Epithelial cell of esophagus (primary cell): ENCODE results near the gene MIEN1.
"Not testable (repeated sequence)": the region's sequence is repeated elsewhere in the genome, so short reads cannot be mapped to it uniquely, and the experiment has no call there.

ENCODE experiments used
- DNase-seq: peaks from one replicate; pipeline ENCODE4 v3.0.0; 2010; ENCODE audit warnings: low read depth
- H3K4me3 ChIP-seq: 2 replicates; pipeline ENCODE4 v1.5.1; 2011; ENCODE audit warnings: mild to moderate bottlenecking, low read length, control low read depth
- TF ChIP-seq, protein P1 (sequence below): IDR thresholded peaks from 2 replicates; pipeline ENCODE4 v1.5.1; 2011; ENCODE audit warnings: low read depth, mild to moderate bottlenecking, low read length, control low read depth, inconsistent platforms; ENCODE audit not compliant: insufficient read depth; ENCODE audit errors: missing control alignments

MIEN1 gene

DNA sequence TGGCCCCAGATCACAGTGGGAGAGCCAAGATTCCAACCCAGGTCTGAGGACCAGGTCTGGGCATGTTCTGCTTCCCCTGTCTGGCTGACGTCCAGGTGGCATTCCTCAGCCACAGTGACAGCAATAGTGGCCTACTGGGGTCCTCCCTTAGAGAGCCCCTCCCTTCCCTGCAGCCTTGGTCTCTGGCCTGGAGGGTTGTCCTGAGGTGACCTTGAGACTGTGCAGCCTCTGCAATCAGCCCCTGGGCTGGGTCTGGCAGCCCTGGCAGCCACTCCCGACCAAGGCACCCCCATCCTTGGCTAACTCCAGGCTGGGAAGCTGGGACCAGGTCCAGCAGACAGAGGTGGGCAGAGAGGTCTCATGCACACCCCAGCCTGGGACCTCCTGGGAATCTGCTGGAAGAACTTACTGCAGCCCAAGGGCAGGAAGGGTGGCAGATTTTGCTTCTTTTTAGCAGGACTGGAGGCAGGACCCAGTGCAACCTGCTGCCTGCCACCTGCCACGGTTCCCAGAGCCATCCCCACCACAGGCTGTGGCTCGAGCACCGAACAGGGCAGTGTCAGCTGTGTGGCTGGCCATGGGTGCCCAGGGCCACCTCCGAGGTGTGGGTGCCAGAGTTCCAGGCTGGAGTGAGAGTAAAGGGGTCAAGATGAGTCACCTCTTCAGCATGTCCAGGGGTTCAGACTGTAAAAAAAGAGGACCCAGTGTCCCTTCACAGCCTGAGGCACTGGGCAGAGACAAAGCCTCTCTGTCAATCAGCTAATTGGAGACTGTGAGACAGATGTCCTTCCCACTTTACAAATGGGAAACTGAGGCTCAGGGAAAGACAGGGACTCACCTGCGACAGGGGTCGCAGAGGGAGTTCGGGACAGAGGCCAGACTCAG lies 20.0 kb upstream of the MIEN1 start:
- TF ChIP-seq, protein P1, sequence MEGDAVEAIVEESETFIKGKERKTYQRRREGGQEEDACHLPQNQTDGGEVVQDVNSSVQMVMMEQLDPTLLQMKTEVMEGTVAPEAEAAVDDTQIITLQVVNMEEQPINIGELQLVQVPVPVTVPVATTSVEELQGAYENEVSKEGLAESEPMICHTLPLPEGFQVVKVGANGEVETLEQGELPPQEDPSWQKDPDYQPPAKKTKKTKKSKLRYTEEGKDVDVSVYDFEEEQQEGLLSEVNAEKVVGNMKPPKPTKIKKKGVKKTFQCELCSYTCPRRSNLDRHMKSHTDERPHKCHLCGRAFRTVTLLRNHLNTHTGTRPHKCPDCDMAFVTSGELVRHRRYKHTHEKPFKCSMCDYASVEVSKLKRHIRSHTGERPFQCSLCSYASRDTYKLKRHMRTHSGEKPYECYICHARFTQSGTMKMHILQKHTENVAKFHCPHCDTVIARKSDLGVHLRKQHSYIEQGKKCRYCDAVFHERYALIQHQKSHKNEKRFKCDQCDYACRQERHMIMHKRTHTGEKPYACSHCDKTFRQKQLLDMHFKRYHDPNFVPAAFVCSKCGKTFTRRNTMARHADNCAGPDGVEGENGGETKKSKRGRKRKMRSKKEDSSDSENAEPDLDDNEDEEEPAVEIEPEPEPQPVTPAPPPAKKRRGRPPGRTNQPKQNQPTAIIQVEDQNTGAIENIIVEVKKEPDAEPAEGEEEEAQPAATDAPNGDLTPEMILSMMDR = no peak

DNA sequence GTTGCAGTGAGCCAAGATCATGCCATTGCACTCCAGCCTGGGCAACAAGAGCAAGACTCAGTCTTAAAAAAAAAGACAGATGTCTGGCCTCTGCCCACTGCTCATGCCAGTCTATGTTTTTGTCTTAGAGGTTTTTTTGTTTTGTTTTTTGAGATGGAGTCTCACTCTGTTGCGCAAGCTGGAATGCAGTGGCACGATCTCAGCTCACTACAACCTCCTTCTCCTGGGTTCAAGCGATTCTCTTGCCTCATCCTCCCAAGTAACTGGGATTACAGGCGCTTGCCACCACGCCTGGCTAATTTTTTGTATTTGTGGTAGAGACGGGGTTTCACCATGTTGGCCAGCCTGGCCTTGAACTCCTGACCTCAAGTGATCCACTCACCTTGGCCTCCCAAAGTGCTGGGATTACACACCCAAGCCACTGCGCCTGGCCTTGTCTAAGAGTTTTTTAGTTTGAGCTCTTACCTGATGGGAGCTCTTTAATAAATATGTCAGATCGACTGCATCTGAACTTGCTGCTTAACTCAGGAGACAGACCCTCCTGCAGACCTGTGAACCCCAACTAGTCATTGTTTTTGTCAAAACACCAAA lies 18.2 kb upstream of the MIEN1 start:
- not testable (repeated sequence) for DNase-seq, H3K4me3 ChIP-seq

More for the DNA sequence above, 20.0 kb upstream of the MIEN1 start:
- no peak overlapping the region for H3K4me3 ChIP-seq
- peak; percentile 49 for DNase-seq

DNA sequence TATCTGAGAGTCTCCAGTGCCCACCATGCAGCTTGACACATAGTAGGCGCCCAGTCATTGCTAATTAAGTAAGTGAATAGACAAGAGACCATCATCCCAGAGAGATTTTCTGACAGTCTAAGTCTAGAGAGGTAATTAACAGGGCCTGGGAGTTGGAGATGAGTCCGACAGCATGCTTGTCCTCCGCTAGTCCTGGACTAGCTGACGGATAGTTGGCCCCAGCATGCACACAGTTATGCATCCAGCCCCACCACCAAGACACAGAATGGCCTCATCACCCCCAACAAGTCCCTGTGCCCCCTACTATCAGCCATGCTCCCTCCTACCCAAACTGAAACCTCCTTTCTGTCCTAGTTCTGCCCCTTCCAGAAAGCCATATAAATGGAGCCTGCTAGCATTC lies 17.4 kb upstream of the MIEN1 start:
- H3K4me3 ChIP-seq = no peak overlapping the region
- TF ChIP-seq, protein P1 = no peak
- DNase-seq = no peak

DNA sequence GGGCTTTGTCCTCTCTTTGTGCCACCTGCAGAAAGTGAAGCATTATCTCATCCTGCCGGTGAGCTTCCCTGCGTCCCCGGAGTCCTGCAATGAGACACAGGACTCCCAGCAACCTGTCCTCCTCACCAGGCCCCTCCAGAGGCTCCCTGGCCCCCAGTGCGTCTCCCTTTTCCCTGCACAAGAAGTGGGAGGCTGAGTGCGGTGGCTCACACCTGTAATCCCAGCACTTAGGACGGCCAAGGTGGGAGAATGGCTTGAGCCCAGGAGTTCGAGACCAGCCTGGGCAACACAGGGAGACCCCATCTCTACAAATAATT lies 15.8 kb upstream of the MIEN1 start:
- TF ChIP-seq, protein P1 = no peak
- H3K4me3 ChIP-seq = no peak overlapping the region
- DNase-seq = no peak

DNA sequence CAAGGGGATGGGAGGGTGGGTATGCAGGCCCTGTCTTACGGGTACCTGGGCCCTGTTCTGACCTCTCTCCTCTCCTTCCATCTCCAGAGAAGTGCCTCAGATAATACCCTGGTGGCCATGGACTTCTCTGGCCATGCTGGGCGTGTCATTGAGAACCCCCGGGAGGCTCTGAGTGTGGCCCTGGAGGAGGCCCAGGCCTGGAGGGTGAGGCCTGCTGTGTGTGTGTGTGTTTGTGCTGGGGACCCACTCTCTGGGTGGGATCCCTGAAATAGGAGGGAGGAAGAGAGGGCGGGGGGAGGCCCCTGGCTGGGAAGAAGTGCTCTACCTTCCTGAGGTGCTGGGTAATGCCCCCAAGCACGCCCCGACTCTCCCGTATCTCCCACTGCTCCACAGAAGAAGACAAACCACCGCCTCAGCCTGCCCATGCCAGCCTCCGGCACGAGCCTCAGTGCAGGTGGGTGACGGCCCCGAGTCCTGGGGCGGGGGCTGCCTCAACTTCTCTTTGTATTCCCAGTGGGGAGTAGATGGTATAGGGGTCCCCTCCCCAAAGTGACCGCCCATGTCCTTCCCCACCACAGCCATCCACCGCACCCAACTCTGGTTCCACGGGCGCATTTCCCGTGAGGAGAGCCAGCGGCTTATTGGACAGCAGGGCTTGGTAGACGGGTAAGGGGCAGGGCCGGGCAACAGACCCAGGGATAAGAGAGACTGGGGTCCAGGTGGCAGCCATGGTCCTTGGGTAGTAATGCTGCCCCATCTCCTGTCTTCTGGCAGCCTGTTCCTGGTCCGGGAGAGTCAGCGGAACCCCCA lies 15.2 kb upstream of the MIEN1 start:
- TF ChIP-seq, protein P1 = no peak
- no peak for DNase-seq
- H3K4me3 ChIP-seq = no peak overlapping the region

DNA sequence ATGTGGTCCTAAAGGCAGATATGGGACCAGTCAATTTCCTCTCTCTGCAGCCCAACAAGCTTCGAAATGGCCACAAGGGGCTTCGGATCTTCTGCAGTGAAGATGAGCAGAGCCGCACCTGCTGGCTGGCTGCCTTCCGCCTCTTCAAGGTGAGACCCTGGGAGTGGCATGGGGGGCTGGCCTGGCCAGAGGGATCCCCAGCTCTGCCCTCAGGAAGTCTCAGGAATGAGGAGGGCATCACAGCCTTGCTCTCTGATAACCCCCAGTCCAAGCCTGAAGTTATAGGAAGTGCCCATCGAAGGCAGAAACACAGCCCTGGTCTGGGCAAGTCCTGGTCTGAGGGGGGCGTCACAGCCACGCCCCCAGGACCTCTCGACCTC lies 14.5 kb upstream of the MIEN1 start:
- H3K4me3 ChIP-seq = no peak overlapping the region
- DNase-seq = no peak
- TF ChIP-seq, protein P1 = no peak
